Adrenal gland (tissue), 12 donors: ENCODE results near the gene LRCH1. TPM values are rescaled to one million over a fixed set of nuclear protein-coding genes. Genes with fewer than 3 reads are reported as not detected.

Experiments
- DNase-seq, 7 donors: peaks; one replicate each; pipeline ENCODE4 v3.0.0-alpha.2; 2019 to 2020
- H3K27ac ChIP-seq, 5 donors: fragments of 200-600 bp; sonication (generic) in 4 of 5; 1 replicate in 3 of 5; 2 replicates in 2 of 5; pipeline versions ENCODE4 v1.5.1 to v1.8.0; 2016 to 2020; ENCODE audit warnings: mild to moderate bottlenecking in 1 of 5
- H3K27me3 ChIP-seq: fragments of 200-600 bp; 2 replicates; pipeline ENCODE4 v1.8.0; 2021
- H3K36me3 ChIP-seq, 2 donors: fragments of 200-600 bp; replicated peaks in 1 of 2; 1 replicate in 1 of 2; 2 replicates in 1 of 2; pipeline versions ENCODE4 v1.5.1 to v1.8.0; 2018 to 2022
- H3K4me1 ChIP-seq, 2 donors: fragments of 200-600 bp; replicated peaks in 1 of 2; 1 replicate in 1 of 2; 2 replicates in 1 of 2; pipeline versions ENCODE4 v1.5.1 to v1.8.0; 2018 to 2021
- H3K4me3 ChIP-seq, 4 donors: fragments of 200-600 bp; sonication (generic) in 3 of 4; one replicate each; pipeline ENCODE4 v1.5.1; 2016 to 2018
- H3K9me3 ChIP-seq, 3 donors: fragments of 200-600 bp; sonication (generic) in 1 of 3; replicated peaks in 1 of 3; 1 replicate in 2 of 3; 2 replicates in 1 of 3; pipeline versions ENCODE4 v1.5.1 to v1.8.0; 2016 to 2021
- CTCF ChIP-seq, 6 experiments: fragments of 450-650 bp in 4 of 6; fragments of 200-600 bp in 2 of 6; sonication (generic) in 1 of 6; IDR thresholded peaks; 1 replicate in 5 of 6; 2 replicates in 1 of 6; pipeline versions ENCODE4 v1.5.1 to v1.8.0; 2016 to 2021; ENCODE audit warnings: antibody characterized with exemption in 6 of 6, mild to moderate bottlenecking in 2 of 6, moderate library complexity in 1 of 6
- POLR2A ChIP-seq, 2 donors: fragments of 450-650 bp; IDR thresholded peaks; one replicate each; pipeline ENCODE4 v1.6.1; 2017; ENCODE audit warnings: antibody characterized with exemption in 2 of 2, mild to moderate bottlenecking in 2 of 2, moderate library complexity in 1 of 2
- WGBS, 4 donors: extraction: QIAGEN DNeasy Blood & Tissue Kit in 2 of 4; methylation state at CpG; one replicate each; pipeline versions ENCODE4 v1.1.5 to v1.1.7; 2013 to 2017; 5-methylcytosine and 5-hydroxymethylcytosine counted together
- intact Hi-C, 2 donors: fragments of 100-400 bp; cut with DNase I; formaldehyde crosslinking; loops; one replicate each; pipeline versions ENCODE4 v1.14.1 to v1.15.0; 2022 to 2023
- polyA plus RNA-seq, 3 donors: library from polyadenylated mRNA; stranded (reverse); fragments of 200-250 nt in 2 of 3; fragments of 350-450 nt in 1 of 3; fragmentation: Illumina TruSeq in 1 of 3; extraction: RNeasy Lipid Tissue Mini Kit (QIAGEN cat#74804) in 1 of 3; gene quantifications; one replicate each; pipeline ENCODE4 v1.2.3, GENCODE V29; 2013 to 2014
- small RNA-seq, 2 donors: library from RNA; depleted of rRNA; stranded (forward); fragments of <200 nt; gene quantifications; one replicate each; pipeline ENCODE3, GENCODE V24; 2016
- total RNA-seq, 9 donors: library from RNA; depleted of rRNA in 4 of 9; stranded (reverse); fragments of >200 nt in 4 of 9; fragments of 120-200 nt in 1 of 9; fragmentation: NEBNext Ultra II Directional in 1 of 9; extraction: Animal tissue kit (Norgen Biotek cat#: 25700) in 1 of 9; gene quantifications; one replicate each; pipeline versions ENCODE4 v1.1.0 to v1.2.4, GENCODE V29; 2013 to 2023
- donor health status: healthy with polysubstance abuse.
- donor health status: Bipolar disorder and iron deficiency.
- donor health status: DM: yes; HTN: yes; CAD: no.
- donor health status: DM: no; HTN: no; CAD: no.
- donor health status: DM: no; HTN: no; CAD: no.
- donor health status: DM: yes; HTN: yes; CAD: no.

LRCH1 gene
- total and polyA plus RNA-seq, 12 donors = 2.8 to 13.6 (median 8.4) TPM

DNA sequence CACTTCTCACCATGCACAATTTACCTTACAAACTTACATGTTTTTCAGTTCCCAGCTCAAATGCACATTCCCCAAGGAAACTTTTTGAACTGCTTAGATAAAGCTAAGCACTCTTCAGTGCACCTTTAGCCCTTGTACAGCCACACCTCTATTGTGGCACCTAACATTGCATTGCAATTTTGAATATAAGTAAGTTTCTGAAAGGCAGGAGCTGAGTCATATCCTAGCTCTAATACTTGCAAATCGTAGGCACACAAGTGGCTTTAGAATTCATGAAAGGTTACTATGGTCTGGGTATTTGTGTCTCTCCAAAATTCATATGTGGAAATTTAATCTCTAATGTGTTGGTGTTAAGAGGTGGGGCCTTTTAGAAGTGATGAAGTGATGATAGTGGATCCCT lies 248.9 kb downstream of the LRCH1 start:
- no peak overlapping the region for H3K27ac ChIP-seq
- intact Hi-C loops = no loop called here

More for the DNA sequence above, 248.9 kb downstream of the LRCH1 start:
- TF ChIP-seq CTCF (IDR thresholded peaks at IDR 0.05) (no peak), POLR2A (IDR thresholded peaks at IDR 0.05) (no peak)
- no peak for DNase-seq
- Histone ChIP-seq H3K9me3 (no peaks in the 10 kb centered on the region), H3K27me3 (no peaks in the 10 kb centered on the region), H3K4me3 (no peak overlapping the region), H3K36me3 (no peaks in the 10 kb centered on the region), H3K4me1 (no peaks in the 10 kb centered on the region)
- WGBS, 4 donors = 53 to 73% (median 62%) methylated on average over 1 of the region's 1 CpG

Small RNA genes lying within 50 kb of the gene (small RNA-seq; reads per million reads assigned to genes)
- 0 reads per million in 2 donors for gene AL359880.1

Other genes starting within 250 kb of the LRCH1 start
- gene RUBCNL, start 165.9 kb upstream of the LRCH1 start, total RNA-seq = 1 to 10 TPM; 1.1 to 7.9 (median 4.3) TPM
- gene RUBCNL, start 165.9 kb upstream of the LRCH1 start, polyA plus RNA-seq = 1 to 10 TPM in 2 of 3 donors, under 1 TPM in 1; 0.81 to 2.9 (median 2.3) TPM
- gene ESD, start 244.0 kb downstream of the LRCH1 start, total RNA-seq = 100 to 1,000 TPM in 4 of 9 donors, 10 to 100 TPM in 5; 75.5 to 266 (median 97.4) TPM
- 100 to 1,000 TPM in 1 of 3 donors, 10 to 100 TPM in 2; 44.5 to 166 (median 64.7) TPM for gene ESD, start 244.0 kb downstream of the LRCH1 start, polyA plus RNA-seq